GM10266 (cell line): ENCODE measurements around the gene SLC25A21.

ENCODE experiments used
- DNase-seq: peaks from one replicate; pipeline ENCODE4 v3.0.0; 2012; ENCODE audit errors: extremely low spot score
- TF ChIP-seq, protein P1 (sequence below): IDR thresholded peaks from 2 replicates; pipeline ENCODE4 v1.5.1; 2012; ENCODE audit warnings: mild to moderate bottlenecking, low read depth; ENCODE audit not compliant: control insufficient read depth, insufficient read depth; ENCODE audit errors: missing control alignments

Gene SLC25A21

DNA sequence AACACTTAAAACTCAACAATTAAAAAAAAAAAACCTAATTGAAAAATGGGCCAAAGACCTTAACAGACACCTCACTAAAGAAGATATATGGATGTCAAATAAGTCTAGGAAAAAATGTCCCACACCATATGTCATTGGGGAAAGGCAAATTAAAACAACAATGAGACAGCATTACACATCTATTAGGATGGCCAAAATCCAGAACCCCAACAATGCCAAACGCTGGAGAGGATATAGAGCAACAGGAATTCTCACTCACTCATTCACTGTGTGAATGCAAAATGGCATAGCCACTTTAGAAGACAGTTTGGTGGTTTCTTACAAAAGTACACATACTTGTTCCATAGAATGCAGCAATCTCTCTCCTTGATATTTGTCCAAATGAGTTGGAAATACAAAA, 173.7 kb downstream of the SLC25A21 start:
- no peak for DNase-seq
- TF ChIP-seq, protein P1, sequence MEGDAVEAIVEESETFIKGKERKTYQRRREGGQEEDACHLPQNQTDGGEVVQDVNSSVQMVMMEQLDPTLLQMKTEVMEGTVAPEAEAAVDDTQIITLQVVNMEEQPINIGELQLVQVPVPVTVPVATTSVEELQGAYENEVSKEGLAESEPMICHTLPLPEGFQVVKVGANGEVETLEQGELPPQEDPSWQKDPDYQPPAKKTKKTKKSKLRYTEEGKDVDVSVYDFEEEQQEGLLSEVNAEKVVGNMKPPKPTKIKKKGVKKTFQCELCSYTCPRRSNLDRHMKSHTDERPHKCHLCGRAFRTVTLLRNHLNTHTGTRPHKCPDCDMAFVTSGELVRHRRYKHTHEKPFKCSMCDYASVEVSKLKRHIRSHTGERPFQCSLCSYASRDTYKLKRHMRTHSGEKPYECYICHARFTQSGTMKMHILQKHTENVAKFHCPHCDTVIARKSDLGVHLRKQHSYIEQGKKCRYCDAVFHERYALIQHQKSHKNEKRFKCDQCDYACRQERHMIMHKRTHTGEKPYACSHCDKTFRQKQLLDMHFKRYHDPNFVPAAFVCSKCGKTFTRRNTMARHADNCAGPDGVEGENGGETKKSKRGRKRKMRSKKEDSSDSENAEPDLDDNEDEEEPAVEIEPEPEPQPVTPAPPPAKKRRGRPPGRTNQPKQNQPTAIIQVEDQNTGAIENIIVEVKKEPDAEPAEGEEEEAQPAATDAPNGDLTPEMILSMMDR: no peak

DNA sequence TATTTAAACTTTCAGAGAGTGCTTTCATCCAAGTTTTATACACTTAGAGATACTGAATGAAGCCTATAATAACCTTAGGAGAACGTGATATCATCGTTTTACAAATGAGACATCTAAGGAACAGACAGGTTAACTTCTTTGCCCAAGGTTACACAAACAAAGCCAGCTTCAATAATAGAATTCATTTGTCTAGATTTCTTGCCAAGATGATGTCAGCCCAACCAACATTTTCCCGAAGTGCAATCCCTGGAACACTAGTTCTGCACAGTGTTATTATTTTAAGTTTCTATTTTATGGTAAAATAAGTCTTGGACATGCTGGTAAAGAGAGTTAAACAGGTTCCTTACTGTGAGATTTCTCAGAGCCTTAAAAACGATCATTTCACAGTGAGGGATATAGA, 174.6 kb downstream of the SLC25A21 start:
- TF ChIP-seq, protein P1: no peak
- no peak for DNase-seq

DNA sequence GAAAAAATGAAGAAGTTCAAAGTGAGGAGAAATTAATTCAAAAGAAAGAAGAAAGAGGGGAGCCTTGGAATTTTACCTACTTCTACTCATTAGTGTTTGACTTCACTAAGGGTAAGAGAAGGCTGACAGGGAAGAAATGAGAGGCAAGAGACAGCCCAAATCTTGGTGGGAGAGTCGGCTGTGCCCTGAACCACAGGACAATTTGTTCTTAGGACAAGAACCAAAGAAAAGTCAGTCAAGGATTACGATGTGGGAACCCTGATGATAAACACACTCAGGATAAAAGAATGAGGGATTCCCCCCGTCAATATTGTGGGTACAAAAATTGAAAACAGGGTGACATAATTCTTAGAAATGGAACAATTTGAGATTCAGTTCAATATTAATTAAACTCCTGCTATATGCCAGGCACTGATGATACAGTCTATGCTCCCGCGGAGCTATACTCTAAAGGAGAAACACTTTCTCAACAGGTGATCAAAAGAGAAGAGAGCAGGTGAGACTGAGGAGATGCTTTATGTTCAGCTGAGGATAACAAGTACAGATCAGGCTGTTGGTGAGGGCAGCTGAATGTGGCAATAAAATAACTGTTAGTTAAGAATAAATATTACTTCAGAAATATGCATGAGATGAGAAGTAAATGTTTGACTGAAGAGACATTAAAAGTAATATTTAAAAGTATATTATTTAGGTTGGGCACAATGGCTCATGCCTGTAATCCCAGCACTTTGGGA, 175.4 kb downstream of the SLC25A21 start:
- TF ChIP-seq, protein P1: no peak
- no peak for DNase-seq

DNA sequence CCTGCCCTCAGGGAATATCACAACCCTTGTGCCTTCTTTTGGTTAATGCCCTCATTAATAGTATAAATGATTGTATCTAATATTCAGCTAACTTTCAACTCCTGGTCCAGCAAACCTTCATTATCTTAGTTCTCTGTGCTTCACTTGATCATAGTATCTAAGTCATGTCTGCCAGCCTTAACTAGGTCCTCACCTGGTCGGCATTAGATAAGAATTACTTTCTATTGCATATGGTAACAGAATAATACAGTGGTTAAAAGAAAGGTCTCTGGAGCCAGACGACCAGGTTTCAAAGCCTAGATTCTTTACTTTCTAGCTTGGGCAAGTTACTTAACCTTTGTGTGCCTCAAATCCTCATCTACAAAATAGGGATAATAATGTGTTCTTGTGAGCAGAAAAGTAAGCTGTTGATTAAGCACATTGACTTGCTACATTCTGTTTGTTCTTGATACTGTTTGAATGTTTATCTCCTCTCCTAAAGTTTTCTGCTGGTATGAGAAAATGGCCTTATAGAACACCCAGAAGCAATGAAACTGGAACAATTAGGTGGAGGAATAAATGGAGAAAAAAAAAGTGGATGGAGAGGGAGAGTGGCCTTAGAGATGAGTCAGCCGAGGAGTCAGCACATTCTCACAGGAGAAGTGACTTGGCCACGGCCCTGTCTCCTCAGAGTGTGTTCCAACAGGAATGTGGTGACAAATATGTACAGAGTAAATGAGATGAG, 176.1 kb downstream of the SLC25A21 start:
- no peak for DNase-seq
- TF ChIP-seq, protein P1: no peak

DNA sequence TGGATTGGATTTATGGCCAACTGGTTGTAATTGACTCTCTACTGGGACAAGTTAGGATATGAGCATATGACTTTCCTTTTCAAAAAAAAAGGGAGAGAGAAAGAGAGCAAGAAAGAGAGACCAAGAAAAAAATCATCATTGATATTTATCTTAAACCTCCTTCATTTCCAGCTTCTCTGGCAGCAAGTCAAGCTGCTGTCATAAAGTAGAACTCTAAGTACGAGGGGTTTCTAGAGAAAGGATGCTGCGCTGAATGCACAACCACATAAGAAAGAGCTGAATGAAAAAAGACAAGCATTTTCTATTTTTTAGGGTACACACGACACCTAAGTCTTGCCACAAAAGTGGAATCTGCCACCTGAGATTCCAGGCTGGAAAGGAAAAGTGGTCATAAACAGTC, 182.6 kb downstream of the SLC25A21 start:
- DNase-seq: no peak
- TF ChIP-seq, protein P1: no peak

DNA sequence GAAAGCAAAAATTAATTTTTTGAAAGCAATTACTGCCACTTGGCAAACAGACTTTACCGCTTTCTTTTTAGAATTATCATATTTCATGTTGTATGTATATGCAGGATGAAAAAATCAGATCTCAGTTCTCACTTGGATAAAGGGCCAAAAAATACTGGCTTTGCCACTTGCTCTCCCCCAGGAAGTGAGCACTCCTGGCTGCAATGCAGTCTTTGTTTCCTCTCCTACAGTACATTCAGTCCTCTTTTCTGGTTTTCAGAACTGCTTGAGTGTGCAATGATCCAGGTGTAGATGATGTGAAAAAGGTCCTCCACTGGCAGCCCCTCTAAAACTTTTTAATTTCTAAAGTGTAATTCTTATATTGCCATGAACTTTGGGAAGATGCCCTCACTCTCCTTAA, 183.4 kb downstream of the SLC25A21 start:
- DNase-seq: no peak
- TF ChIP-seq, protein P1: no peak

DNA sequence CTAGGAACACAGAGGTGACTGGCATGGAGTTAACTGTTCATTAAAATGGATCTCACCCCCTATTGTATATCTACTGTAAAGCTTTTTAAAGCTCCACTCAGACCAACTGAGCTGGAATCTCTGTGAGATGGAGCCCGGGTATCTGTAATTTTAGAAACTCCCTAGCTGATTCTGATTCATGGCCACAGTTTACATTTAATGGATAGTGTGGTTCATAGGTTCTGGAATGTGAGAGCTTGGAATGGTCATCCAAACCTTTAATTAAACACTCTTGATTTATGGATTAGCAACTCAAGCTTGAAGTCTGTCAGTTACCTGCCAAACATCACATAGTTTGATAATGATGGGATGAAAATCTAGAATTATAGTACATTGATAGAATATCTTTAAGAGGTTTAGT, 183.8 kb downstream of the SLC25A21 start:
- no peak for DNase-seq
- TF ChIP-seq, protein P1: no peak
